Hematopoietic multipotent progenitor cell treated with erythropoietin and hydrocortisone succinate and interleukin-3 and kit ligand, for 8 days (in vitro differentiated cells): ENCODE measurements around the gene OSM.

ENCODE experiments used
- DNase-seq: peaks from one replicate; pipeline ENCODE4 v3.0.0-alpha.2; 2015

OSM gene

DNA sequence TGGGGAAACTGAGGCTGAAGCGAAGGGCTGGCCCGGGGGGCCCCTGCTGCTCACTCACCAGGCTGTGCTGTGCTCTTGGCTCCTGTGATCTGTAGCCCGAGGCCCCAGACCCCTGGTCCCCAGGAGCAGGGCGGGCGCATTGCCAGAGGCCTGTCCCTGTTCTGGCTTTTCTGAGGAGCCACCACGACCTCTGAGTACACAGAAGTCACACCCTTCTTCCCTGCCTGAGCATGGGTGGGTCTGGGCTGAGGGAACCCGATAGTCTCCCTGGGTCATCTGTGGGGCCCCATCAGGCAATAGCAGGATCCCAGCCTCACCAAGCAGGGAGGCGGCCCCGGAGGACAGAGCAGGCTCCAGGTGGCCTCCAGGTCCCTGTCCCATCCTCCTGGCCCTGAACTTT, 17.5 kb upstream of the OSM start:
- DNase-seq, result peak; percentile 97

DNA sequence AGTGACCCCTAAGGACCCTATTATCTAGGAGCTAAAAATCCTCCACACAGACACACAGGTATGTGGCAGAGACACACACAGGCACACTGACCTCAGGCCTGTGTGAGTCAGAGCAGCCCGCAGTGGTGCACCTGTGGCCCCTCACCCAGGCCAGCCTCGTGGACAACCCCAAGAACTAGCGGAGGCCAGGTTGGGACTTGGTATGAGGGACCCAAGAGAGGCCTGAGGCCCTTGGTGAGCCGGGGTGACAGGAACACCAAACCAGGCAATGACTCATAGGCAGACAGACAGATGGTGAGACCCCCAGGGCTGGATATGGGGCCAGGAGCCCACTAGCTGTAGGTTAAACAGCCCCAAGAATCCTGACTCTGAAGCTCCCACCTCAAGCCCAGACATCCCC, 16.7 kb upstream of the OSM start:
- peak; percentile 35 for DNase-seq

DNA sequence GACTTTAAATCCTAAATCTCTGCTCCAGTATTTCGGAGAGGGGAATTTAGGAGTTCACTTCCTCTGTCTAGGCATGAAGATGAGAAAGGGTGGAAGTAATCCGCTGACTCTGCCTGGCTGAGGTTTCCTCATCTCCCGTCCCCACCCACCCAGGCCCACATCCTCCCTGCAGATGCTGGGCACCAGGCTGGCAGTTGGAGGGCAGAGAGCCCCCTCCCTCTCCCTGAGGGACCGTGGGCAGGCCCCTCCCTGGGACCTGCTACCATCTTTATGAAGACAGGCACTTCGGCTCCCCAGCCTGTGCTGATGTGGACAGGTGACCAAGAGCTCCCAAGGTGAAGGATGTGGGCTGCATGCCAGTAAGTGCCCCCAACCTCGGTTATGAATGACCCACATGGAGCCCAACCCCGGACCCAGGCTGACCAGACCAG, 16.0 kb upstream of the OSM start:
- DNase-seq, result peak; percentile 54

DNA sequence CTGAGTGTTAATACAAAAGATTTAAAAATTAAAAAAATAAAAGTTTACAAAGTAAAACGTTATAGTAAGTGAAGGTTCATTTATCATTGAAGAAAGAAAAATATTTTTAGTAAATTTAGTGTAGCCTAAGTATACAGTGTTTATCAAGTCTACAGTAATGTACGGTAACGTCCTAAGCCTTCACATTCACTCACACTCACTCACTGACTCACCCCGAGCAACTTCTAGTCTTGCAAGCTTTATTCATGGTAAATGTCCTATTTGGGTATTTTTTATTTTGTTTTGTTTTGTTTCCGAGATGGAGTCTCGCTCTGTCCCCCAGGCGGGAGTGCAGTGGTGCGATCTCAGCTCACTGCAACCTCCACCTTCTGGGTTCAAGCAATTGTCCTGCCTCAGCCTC, 13.9 kb upstream of the OSM start:
- DNase-seq, result no peak

DNA sequence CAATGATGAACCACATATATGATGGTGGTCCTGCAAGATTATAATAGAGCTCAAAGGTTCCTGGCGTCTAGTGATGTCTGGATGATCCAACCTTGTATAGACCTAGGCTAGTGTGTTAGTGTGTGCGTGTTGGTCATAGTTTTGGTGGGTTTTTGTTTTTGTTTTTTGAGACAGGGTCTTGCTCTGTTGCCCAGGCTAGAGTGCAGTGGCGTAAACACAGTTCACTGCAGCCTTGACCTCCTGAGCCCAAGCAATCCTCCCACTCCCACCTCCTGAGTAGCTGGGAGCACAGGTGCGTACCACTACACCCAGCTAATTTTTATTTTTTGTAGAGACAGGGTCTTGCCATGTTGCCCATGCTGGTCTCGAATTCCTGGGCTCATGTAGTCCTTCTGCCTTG, 13.3 kb upstream of the OSM start:
- no peak for DNase-seq

DNA sequence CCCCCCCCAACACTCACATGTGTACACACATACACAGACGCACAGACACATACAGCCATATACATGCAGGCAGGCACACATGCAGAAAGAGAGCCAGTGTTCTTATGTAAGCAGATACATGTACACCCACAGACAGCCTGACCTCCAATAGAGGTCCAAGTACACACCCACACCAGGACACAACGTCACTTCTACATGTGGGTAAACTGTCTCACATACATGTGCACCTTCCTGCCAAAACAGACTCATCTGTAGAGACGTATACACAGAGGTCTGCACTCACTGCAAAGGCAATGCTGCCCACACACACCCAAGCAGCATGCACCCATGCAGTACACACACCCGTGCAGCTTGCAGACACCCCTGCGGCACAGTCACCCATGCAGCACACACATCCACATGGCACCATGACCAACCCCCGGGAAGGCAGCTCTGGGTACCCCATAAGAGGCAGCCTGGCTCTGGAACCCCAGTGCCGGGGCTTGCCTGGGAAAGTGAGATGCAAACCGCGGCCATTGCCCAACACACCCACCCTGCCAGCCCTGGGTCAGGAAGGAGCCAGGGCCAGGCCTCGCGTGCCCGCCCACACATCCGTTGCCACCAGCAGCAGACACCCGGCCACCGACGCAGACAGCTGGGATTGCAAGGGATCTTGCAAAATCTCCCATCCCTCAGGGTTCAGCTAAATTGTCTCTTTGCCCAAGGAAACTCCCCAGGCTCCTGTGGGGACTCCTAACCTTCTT, 12.6 kb upstream of the OSM start:
- DNase-seq, result peak; percentile 44

DNA sequence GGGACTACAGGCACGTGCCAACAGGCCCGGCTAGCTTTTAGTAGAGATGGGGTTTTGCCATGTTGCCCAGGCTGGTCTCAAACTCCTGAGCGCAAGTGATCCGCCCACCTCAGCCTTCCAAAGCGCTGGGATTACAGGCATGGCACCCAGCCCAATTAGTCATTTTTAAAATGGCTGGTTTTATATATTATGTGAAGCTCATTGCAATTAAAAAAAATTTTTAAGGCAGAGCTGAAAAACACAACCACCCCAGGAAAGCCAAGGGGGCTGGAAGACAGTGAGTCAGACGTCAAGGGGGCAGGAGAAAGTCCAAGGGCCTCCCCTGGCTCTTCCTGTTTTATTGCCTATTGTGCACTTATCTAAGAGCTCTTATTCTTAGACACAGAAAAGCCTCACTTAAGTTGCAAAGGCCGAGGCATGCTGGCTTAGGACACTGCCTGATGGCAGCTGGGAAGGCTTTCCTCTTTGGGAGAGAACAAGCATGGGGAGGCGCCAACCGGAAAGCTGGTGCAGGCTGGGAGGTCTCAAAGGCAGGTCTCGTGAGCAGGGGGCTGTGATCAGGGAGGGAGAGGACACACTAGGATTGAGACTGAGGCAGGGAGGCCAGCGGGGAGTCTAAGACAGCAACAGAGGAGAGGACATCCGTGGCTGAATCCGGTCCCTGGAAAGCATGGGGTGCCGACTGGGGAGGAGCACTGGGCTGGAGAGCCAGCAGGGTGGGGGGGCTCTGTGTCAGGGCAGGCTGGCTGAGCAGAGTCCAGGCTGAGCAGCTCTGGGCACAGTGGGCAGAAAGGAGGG, 11.1 kb upstream of the OSM start:
- DNase-seq, result peak; percentile 39

DNA sequence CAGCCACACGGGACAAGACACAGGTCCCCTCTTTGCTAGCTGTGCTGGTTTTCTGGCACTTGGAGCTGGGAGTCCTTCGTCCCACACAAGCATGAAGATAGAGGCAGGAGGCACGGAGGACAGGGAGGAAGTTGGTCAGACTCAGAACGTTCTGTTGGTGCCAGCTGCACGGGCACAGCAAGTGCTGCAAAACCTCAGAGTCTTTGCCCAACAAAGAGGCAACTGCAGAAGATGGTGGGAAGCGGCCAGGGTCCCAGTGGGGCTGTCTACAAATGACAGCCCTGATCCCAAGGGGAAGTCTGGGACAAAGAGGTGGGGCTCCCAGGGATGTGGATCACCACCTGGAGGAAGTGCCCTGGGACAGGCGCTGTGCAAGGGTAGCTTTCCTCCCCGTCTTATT, 9.4 kb upstream of the OSM start:
- no peak for DNase-seq

DNA sequence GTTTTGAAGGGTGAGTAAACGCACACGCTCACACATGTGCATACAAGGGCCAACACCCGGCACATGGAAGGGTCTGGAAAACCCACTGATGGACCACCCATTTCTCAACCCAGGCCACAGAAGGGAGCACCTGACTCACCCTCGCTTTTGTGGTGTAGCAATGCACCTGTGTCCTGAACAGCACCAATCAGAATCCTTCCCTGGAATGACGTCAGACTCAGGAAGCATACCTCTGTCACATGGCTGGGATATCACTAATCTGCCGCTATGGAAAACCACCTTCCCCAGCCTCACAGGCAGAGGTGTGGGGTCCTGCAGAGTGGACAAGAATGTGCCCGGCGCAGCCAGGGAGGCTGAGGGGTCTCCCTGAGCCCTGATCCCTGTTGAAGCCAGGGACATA, 9.0 kb upstream of the OSM start:
- DNase-seq, result no peak

DNA sequence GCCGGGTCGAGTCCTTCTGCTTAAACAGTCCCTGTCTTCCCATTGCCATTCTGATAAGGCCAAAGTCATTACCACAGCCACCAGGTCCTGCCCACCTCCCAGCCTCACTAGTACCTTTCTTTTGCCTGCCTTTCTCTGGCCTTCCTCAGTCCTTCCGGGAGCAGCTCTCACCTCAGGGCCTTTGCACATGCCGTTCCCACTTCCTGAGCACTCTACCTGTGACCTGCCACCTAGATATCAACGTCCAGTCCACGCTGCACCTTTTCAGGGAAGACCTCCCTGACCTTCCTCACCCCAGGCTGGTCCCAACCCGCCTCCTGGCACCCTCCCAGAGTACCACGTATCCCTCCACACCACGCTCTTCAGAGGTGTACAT, 7.8 kb upstream of the OSM start:
- DNase-seq, result no peak

DNA sequence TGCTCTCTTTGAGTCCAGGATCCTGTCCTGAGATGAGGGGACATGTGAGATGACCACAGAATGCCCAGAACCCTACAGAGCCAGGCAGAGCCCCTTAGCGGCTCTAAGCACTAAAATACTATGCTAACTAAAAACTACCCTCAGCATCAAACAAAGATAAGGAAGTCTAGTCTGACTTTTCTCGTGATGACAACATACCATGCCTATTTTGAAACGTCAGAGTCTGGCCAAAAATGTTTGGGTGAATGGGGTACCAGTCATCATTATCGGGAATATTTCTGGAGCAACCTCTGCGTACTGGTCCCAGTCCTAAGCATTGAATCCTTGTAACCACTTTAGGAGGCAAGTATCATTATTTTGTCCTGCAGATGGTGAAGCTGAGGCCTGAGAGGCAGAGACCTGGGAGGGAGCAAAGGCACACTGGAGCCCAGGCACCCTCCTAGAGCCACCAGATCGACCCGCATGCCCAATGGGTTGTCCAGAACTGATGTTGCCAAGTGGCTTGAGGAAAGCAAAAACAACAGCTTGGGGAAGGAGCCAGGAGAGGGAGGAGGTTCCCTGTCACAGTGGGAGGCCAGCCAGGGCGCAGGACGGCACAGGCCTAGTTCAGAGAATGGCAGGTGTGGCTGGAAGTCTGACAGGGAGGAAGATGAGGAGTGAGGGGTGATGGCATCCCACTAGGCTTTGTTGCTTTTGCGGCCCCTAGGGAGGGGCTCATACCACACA, 7.2 kb upstream of the OSM start:
- no peak for DNase-seq

DNA sequence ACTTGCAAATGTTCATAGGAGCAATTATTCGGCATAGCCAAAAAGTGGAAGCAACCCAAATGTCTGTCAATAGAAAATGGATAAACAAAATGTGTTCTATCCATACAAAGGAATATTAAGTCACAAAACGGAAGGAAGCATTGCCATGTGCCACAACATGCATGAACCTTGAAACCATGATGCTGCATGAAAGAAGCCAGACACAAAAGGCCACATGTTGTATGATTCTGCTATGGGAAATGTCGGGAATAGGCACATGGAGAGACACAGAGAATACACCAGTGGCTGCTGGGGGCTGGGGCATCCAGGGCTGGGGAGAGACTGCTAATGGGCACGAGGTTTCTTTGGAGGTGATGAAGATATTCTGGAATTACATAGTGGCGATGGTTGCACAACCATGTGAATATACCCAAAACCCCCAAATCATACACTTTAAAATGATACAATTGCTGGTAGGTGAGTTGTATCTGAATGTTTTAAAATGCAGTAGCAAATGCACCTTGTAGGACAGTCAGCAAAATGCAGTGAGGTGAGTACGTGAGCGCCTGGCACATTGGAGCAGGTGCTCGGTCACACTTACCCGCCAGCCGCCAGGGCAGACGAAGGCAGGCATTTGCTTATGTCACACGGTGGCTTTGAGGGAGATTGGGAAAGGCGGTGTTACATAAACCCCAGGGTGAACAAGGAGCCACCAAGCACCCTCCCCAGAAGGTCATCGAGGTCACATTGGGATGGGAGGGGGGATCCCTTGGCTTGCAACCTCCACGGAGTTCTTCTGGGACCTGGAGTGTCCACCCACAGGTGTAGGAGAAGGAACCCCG, 6.3 kb upstream of the OSM start:
- DNase-seq, result no peak

DNA sequence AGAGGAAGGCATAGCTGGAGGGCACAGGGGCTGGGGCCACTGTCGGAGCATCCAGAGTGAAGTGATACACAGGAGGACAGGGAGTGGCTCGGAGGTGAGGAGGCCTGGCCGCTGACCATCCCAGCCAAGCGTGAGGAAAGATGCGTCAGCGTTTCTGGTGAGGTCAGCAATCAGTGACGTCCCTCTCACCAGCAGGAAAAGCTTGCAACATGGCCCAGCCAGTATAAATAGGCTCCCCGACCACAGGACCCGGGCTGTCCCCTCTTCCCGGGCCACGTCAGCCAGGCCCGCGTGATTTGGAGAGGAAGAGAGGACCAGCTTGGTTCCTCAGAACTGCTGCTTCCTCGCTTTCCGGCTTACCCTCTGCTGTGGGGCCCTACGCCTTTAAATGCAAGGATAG, 4.2 kb upstream of the OSM start:
- DNase-seq, result no peak

DNA sequence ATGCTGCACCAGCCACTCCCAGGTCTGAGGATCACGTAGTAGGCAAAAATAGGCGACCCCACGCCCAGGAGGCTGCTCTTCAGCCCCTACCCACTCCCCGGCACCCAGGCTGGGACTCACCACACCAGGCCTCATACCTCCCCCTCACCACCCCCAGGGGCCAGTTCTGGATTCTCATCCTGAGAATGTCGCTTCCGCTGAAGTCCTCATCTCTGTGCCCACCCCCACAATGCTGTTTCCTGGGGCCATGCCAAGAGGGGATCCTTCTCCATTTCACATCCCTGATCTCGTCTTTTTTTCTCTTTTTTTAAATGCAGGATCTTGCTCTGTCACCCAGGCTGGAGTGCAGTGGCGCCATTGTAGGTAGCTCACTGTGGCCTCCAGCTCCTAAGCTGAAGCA, 1.7 kb upstream of the OSM start:
- DNase-seq, result no peak

DNA sequence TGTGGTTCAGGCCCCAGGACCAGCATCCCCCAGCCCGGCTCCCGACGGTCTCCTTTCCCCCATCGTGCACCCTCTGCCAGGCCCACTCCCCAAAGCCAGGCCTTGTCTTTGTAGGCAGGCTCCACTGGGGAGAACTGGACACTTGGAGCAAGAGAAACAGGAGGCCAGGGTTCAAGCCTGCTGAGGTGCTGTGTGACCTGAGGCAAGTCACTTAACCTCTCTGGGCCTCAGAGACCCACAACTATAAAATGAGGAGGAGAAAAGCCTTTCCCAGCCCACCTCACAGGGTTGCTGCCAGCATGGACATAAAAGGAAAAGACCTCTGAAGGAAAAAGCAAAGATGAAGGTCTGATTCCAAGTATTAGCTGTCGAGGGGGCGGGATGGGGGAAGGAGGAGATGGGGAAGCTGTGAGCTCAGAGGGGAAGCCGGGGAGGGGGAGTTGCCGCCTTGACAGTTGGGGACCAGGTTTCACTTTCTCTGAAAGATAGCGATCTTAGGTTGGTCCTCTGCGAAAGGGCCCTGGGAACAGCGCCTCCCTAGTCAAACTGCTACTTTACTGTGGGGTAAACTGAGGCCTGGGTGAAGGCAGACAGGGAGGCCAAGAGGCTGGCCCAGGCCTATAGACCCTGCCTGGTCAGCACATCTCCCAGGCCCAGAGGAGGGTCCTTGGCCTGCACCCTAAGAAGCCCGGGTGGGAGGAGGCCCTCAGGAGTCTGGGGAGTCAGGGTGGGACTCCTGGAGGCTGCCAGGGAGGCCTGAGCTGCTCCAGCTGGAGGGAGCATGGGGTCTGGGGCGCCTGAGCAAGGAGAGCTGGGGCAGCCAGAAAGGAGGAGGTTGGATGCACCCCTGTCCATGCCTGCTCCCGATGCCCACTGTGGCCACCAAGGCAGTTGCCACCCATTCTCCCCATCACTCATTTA, 991 bp upstream of the OSM start:
- DNase-seq, result peak; percentile 76

DNA sequence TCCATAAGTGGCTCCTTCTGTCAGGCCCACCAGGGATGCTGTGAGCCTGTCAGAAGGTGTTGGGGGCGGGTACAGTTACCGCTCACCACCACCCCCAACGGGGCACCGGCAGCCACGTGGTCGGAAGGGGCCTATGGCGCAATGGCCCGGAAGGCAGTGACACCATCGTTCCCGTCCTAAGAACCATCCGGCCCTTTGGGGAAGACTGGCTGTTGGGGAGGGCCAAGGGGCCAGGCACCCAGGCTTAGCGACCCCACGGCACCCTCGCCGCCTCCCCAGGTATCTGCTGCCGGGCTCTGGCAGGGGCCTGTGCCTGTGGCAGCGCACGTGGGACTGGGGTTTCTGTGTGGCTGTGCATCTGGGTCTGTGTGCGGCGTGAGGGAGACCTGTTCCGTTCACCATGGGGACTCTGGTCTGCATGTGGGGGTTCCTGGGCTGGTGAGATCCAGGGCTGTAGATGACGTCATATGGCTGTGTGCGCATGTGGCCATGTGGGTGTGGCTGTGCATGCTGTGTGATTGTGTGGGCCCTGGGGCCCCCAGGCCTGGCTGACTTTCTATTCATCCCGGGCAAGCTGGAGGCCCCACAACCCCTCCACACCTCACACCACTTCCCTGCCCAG, 717 bp downstream of the OSM start:
- peak; percentile 86 for DNase-seq

DNA sequence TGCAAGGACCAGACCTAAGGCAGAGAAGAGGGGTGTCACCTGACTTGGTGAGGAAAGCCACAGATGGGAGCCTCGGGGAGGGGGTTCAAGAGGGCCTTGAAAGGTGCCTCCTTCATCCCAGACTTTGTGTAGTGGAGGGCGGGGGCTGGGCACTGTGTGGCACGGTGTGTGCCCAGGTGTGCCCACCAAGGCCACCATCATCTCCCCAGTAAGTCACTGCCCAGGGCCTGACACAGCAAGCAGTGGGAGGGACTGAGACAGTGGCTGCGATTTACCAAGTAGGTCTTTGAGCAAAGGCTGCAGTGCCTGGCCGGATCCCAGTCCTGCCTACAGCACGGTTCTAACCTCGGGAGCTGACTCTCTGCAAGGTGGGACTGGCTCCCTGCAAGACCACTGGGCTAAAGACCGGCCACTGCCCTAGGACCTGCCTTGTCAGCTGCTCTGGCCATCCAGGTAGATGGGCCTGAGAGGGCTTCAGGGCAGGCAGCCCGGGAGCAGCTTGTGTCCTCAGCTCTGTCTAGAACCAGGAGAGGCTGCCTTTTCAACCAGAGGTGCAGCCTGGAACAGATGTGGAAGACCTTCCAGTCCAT, 1.4 kb downstream of the OSM start:
- DNase-seq, result no peak

DNA sequence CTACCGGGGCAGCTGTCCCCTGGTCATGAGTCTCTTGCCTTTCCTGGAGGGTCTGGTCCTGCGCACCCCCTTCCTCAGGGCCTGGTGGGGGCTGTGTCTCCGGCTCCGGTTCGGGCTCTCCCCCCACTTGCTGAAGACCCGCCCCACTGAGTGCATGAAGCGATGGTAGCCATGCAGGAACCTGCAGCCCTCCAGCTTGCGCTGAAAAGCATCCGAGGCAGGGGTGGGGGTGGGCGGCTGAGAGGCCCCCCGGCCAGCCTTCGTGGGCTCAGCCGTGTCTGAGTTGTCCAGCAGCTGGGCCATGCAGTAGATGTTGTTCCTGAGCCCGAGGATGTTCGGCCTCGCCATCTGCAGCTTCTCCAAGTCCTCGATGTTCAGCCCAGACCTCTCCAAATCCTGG, 2.8 kb downstream of the OSM start:
- DNase-seq, result no peak

DNA sequence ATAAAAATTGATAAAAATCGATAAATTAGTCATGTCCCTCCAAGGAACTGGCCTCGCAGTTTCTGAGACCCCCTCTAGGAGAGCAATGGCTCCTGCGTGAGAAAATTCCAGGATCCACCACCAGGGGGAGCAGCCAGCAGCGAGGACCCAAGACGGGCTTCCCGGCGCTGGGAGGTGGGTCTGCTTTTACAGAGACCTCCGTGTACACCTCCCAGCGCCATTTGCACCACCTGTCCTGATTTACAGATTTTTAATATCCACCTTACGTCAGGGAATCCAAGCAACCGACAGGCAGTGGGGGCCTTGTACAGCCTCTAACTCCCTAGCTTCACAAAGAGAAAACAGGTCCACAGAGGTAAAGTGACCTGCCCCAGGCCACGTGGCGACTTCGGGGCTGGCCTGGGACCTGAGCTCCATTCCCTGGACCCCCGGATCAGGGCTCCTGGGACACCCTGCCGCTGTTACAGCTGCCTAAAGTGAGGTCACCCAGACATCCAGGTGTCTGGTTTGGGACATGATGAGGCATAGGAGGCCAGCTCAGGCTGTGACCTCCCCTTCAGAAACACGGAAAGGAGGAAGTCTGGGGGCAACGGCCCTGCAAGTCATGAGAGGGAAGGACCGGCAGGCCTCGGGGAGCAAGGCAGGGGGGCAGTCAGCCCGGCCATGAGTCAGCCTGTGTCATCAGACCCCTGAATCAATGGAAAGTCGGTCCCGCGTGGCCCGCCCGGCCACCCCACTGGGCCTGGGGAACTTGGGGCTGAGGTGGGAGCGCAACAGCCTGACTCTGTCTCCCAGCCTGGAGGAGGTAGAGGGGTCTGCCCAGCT, 3.5 kb downstream of the OSM start:
- peak; percentile 66 for DNase-seq

DNA sequence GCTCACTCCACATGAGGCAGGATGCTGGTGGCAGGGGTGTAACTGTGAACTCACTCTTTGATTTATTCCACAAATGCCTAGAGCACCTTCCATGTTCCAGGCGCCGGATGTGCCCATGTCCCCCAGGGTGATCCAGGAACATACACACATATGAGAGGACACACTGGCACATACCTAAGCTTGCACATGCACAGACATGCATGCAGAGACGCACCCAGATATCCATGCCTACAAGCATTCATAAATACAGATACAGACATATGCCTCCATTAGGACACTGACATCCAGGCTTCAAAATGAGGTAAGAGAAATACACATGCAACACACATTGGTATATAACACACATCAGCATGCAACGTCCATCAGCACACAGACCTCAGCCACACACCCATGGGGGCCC, 4.5 kb downstream of the OSM start:
- peak; percentile 1 for DNase-seq
